B cell (primary cell): ENCODE results near the gene CHRNG.

Experiments used
- CTCF ChIP-seq: fragments of 200-600 bp; IDR thresholded peaks from one replicate; pipeline ENCODE4 v1.8.0; 2022; ENCODE audit warnings: antibody characterized with exemption, mild to moderate bottlenecking
- EZH2 ChIP-seq: IDR thresholded peaks from 2 replicates; pipeline ENCODE4 v1.6.1; 2012; ENCODE audit warnings: borderline replicate concordance, low read depth, mild to moderate bottlenecking, moderate library complexity, low read length; ENCODE audit not compliant: insufficient read depth, poor library complexity, severe bottlenecking

- no peak for TF ChIP-seq CTCF
- TF ChIP-seq EZH2, result no peak
Observed at GRCh38 chr2:232521098-232521497, 18.4 kb upstream of the CHRNG start.
